ENCODE measurements around the gene OCLN. TPM values are rescaled to one million over a fixed set of nuclear protein-coding genes. Genes with fewer than 3 reads are reported as not detected.

The OCLN gene
- polyA plus RNA-seq, 1 donor from 2014 or later, result 6.5 TPM

DNA sequence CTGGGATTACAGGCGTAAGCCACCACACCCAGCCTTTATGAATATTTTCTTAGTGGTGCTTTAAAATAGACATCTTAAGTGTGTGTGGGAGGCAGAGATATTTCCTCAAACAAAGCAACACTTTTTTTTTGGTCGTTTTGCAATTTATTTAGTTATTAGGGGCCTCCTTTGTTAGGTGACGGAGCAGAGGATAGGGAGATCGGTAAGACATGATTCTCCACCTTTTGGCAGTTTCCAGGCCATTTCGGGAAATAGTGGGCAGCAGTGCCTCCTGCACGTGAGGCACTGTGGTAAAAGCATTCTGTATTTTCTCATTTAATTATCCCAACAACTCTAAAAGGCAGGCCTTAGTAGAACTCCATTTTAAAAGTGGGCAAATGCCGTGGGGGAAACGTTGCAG, 1.9 kb downstream of the OCLN start:
- Histone ChIP-seq H3K27me3 (ENCODE audit: insufficient read depth, low read depth, low read length) (peaks cover 40% of the 10 kb centered on the region), H3K9me3 (ENCODE audit: low read length) (no peaks in the 10 kb centered on the region), H3K9ac (ENCODE audit: low read length) (no peak overlapping the region), H3K9me2 (ENCODE audit: insufficient read depth, low read length) (no peaks in the 10 kb centered on the region), H3K79me2 (replicated peaks; ENCODE audit: insufficient read depth, low read length) (no peaks in the 10 kb centered on the region), H3K4me2 (ENCODE audit: low read length) (no peak overlapping the region), H3K27ac (ENCODE audit: low read length) (no peak overlapping the region), H2AFZ (ENCODE audit: low read depth, low read length) (no peak overlapping the region), H4K20me1 (ENCODE audit: insufficient read depth) (no peaks in the 10 kb centered on the region), H3K4me3 (ENCODE audit: low read length) (no peak overlapping the region), H3F3A (ENCODE audit: insufficient read depth, low read length, poor library complexity, severe bottlenecking) (no peaks in the 10 kb centered on the region), H3K36me3 (ENCODE audit: insufficient read depth, low read length) (no peaks in the 10 kb centered on the region)
- TF ChIP-seq EZH2 (IDR thresholded peaks at IDR 0.05; ENCODE audit: borderline replicate concordance, insufficient read depth, low read length, poor library complexity, severe bottlenecking) (no peak), SMC3 (conservative IDR thresholded peaks at IDR 0.05; ENCODE audit: poor library complexity) (no peak), TAF1 (IDR thresholded peaks at IDR 0.05; ENCODE audit: low read depth) (no peak), POLR2AphosphoS5 (IDR thresholded peaks at IDR 0.05) (no peak), RAD21 (conservative IDR thresholded peaks at IDR 0.05) (no peak), MXI1 (conservative IDR thresholded peaks at IDR 0.05; ENCODE audit: poor library complexity, severe bottlenecking) (no peak), EP300 (conservative IDR thresholded peaks at IDR 0.05; ENCODE audit: poor library complexity, severe bottlenecking) (no peak)
- TF ChIP-seq, protein P1, sequence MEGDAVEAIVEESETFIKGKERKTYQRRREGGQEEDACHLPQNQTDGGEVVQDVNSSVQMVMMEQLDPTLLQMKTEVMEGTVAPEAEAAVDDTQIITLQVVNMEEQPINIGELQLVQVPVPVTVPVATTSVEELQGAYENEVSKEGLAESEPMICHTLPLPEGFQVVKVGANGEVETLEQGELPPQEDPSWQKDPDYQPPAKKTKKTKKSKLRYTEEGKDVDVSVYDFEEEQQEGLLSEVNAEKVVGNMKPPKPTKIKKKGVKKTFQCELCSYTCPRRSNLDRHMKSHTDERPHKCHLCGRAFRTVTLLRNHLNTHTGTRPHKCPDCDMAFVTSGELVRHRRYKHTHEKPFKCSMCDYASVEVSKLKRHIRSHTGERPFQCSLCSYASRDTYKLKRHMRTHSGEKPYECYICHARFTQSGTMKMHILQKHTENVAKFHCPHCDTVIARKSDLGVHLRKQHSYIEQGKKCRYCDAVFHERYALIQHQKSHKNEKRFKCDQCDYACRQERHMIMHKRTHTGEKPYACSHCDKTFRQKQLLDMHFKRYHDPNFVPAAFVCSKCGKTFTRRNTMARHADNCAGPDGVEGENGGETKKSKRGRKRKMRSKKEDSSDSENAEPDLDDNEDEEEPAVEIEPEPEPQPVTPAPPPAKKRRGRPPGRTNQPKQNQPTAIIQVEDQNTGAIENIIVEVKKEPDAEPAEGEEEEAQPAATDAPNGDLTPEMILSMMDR (IDR thresholded peaks at IDR 0.05; ENCODE audit: poor library complexity, severe bottlenecking), result no peak
- TF ChIP-seq, protein P2, sequence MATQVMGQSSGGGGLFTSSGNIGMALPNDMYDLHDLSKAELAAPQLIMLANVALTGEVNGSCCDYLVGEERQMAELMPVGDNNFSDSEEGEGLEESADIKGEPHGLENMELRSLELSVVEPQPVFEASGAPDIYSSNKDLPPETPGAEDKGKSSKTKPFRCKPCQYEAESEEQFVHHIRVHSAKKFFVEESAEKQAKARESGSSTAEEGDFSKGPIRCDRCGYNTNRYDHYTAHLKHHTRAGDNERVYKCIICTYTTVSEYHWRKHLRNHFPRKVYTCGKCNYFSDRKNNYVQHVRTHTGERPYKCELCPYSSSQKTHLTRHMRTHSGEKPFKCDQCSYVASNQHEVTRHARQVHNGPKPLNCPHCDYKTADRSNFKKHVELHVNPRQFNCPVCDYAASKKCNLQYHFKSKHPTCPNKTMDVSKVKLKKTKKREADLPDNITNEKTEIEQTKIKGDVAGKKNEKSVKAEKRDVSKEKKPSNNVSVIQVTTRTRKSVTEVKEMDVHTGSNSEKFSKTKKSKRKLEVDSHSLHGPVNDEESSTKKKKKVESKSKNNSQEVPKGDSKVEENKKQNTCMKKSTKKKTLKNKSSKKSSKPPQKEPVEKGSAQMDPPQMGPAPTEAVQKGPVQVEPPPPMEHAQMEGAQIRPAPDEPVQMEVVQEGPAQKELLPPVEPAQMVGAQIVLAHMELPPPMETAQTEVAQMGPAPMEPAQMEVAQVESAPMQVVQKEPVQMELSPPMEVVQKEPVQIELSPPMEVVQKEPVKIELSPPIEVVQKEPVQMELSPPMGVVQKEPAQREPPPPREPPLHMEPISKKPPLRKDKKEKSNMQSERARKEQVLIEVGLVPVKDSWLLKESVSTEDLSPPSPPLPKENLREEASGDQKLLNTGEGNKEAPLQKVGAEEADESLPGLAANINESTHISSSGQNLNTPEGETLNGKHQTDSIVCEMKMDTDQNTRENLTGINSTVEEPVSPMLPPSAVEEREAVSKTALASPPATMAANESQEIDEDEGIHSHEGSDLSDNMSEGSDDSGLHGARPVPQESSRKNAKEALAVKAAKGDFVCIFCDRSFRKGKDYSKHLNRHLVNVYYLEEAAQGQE (IDR thresholded peaks at IDR 0.05; ENCODE audit: borderline replicate concordance), result no peak

DNA sequence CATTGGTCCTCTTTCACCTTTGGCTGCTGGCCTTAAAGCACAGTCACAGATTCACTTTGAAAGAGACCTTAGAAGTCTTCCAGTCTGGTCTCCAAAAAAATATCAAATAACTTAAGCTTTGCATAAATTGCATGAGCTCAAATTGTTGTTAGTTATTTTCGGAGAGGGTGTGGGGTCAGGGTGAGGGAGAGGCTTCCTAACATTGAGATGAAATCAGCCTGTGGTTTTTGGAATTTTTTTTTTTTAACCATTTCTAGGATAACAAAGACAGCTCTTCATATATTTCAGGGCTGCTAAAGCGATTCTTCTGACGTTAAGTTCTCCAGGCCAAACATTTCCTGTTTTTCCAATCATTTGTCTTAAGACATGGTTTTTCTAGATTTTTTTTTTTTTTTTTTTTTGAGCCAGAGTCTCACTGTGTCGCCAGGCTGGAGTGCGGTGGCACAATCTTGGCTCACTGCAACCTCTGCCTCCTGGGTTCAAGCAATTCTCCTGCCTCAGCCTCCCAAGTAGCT, 4.5 kb downstream of the OCLN start:
- Histone ChIP-seq H3K4me3 (ENCODE audit: low read length) (no peak overlapping the region), H4K20me1 (ENCODE audit: insufficient read depth) (no peaks in the 10 kb centered on the region), H3K9me2 (ENCODE audit: insufficient read depth, low read length) (no peaks in the 10 kb centered on the region), H3K9me3 (ENCODE audit: low read length) (no peaks in the 10 kb centered on the region), H3F3A (ENCODE audit: insufficient read depth, low read length, poor library complexity, severe bottlenecking) (no peaks in the 10 kb centered on the region), H3K36me3 (ENCODE audit: insufficient read depth, low read length) (no peaks in the 10 kb centered on the region), H2AFZ (ENCODE audit: low read depth, low read length) (no peak overlapping the region), H3K79me2 (replicated peaks; ENCODE audit: insufficient read depth, low read length) (no peaks in the 10 kb centered on the region), H3K27me3 (ENCODE audit: insufficient read depth, low read depth, low read length) (peaks cover 29% of the 10 kb centered on the region), H3K9ac (ENCODE audit: low read length) (no peak overlapping the region), H3K4me2 (ENCODE audit: low read length) (no peak overlapping the region), H3K27ac (ENCODE audit: low read length) (no peak overlapping the region)
- TF ChIP-seq TAF1 (IDR thresholded peaks at IDR 0.05; ENCODE audit: low read depth) (no peak), SMC3 (conservative IDR thresholded peaks at IDR 0.05; ENCODE audit: poor library complexity) (no peak), POLR2AphosphoS5 (IDR thresholded peaks at IDR 0.05) (no peak), EZH2 (IDR thresholded peaks at IDR 0.05; ENCODE audit: borderline replicate concordance, insufficient read depth, low read length, poor library complexity, severe bottlenecking) (no peak), RAD21 (conservative IDR thresholded peaks at IDR 0.05) (no peak), MXI1 (conservative IDR thresholded peaks at IDR 0.05; ENCODE audit: poor library complexity, severe bottlenecking) (no peak), EP300 (conservative IDR thresholded peaks at IDR 0.05; ENCODE audit: poor library complexity, severe bottlenecking) (no peak)
- TF ChIP-seq, protein P2 (IDR thresholded peaks at IDR 0.05; ENCODE audit: borderline replicate concordance), result no peak
- TF ChIP-seq, protein P1 (IDR thresholded peaks at IDR 0.05; ENCODE audit: poor library complexity, severe bottlenecking), result no peak

All from neural cell (in vitro differentiated cells).